IPS-NIHi7 (cell line): ENCODE results near the gene LEKR1.
"Not testable (repeated sequence)": the region's sequence is repeated elsewhere in the genome, so short reads cannot be mapped to it uniquely, and the experiment has no call there.

Experiments
- DNase-seq: peaks from one replicate; pipeline ENCODE4 v3.0.0; 2012; ENCODE audit warnings: mixed read lengths; ENCODE audit errors: extremely low spot score

Gene LEKR1

DNA sequence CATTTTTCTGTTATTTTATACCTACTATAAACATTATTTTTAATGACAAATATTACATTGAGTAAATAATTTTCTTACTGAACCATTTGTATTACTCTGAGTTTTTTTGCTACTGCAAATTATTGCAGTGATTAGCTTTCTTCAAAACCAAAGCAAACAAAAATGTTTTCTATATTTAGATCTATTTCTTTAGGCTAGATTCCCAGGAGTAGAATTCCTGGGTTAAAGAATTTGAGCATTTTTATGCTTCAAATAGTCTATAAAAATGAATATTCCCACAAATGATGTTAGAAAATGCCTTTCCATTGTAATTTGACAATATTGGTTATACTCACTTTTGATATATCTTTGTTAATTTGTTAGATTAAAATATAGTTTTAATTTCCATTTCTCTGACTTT lies 76.8 kb downstream of the LEKR1 start:
- no peak for DNase-seq

GRCh38 chr3:156906275-156906674 lies 80.1 kb downstream of the LEKR1 start:
- DNase-seq = no peak

- no peak for DNase-seq
These were observed 82.2 kb downstream of the LEKR1 start for GRCh38 chr3:156908398-156908797.

DNA sequence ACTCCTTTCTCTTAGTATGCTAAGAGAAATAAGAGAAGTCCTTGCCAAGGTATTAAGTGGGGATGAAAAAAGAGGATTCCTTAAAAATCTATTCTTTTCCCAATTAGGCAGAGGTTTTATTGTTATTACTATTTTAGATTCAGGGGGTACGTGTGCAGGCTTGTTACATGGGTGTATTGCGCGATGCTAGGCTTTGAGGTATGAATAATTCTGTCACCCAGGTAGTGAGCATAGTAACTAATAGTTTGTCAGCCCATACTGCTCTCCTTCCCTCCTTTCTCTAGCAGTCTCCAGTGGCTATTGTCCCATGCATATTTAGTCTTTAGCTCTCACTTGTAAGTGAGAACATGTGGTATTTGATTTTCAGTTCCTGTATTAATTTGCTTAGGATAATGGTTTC lies 83.9 kb downstream of the LEKR1 start:
- no peak for DNase-seq

DNA sequence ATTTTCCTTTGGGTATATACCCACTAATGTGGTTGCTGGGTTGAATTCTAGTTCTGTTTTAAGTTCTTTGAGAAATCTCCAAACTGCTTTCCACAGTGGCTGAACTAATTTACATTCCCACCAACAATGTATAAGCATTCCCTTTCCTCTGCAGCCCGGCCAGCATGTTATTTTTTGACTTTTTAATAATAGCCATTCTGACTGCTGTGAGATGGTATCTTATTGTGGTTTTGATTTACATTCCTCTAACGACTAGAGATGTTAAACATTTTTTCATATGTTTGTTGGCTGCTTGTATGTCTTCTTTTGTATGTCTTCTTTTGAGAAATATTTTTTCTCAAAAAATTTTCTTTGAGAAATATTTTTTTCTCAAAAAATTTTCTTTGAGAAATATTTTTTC lies 84.7 kb downstream of the LEKR1 start:
- not testable (repeated sequence) for DNase-seq

- DNase-seq = not testable (repeated sequence)
These were observed 88.1 kb downstream of the LEKR1 start for GRCh38 chr3:156914300-156914699.

GRCh38 chr3:156915372-156915771 lies 89.2 kb downstream of the LEKR1 start:
- no peak for DNase-seq

DNA sequence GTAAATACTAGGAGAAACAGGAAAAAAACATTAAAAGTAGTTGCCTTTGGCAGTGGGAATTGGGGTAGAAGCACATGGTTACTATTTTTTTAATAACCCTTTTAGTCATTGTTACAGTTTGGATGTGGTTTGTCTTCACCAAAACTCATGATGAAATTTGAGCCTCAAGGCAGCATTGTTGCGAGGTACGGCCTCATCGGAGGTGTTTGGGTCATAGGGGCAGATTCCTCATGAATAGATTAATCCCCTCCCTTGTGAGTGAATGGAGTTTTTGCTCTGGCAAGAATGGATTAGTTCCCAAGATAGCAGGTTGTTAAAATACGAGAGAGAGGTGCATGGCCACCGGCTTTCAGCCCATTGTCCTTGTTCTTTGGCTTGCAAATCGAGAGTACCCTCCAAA lies 92.6 kb downstream of the LEKR1 start:
- no peak for DNase-seq

- no peak for DNase-seq
These were observed 93.7 kb downstream of the LEKR1 start for GRCh38 chr3:156919818-156920217.

- DNase-seq = no peak
These were observed 94.2 kb downstream of the LEKR1 start for GRCh38 chr3:156920399-156920798.

- no peak for DNase-seq
These were observed 97.2 kb downstream of the LEKR1 start for GRCh38 chr3:156923349-156923748.

DNA sequence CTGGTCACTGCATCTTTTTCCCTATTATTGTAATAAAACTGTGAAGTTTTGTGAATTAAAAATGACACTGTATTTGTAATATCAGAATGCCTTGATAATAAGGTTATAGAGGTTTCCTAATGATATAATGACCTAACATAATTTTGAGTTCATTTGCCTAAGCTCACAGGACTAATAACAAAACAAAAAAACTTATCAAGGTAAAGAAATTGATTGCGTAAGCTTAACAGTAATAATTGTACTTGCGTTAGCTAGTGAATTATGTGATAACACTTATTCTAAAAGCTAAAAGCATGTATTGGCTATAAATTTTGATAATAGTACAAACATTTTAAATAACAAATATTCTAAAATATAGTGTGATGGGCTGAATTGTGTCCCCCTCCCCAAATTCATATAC lies 112.6 kb downstream of the LEKR1 start:
- DNase-seq = no peak

- DNase-seq = no peak
These were observed 113.2 kb downstream of the LEKR1 start for GRCh38 chr3:156939315-156939714.

DNA sequence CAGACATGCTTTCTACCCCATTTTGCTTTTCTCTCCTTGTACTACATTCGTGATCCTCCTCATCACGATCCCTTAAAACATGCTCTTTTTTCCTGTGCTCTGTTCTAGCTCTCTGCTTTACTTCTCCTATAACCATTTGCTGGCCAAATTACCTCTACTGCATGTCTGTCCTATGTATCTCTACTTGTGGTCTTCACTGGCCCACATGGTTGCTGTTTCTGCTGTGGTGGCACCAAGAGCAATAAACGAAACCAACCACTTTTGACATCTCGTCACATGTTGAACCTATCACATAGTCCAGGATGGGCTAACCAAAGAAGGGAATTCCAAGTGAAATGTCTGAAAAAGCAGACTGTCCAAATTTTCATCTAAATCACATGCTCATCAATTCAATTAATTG lies 115.2 kb downstream of the LEKR1 start:
- no peak for DNase-seq

GRCh38 chr3:156948402-156949210 lies 122.5 kb downstream of the LEKR1 start:
- no peak for DNase-seq

DNA sequence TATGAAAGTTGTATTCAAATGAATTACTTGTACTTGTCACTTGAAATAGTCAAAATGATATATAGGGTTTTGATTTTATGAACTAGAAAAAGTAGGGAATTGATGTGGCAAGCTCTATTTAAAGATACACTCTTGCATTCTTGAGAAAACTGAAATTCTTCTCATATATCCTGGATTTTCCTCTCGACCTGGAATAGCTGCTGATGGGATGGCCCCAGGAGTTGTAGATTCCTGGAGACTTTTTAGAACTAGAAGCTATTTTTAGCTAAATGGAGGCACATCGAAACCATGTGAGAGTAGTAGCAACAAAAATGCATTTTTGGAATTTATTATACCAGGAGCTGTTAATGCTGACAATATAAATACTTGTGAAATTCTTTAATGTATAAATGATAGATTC lies 125.9 kb downstream of the LEKR1 start:
- no peak for DNase-seq

DNA sequence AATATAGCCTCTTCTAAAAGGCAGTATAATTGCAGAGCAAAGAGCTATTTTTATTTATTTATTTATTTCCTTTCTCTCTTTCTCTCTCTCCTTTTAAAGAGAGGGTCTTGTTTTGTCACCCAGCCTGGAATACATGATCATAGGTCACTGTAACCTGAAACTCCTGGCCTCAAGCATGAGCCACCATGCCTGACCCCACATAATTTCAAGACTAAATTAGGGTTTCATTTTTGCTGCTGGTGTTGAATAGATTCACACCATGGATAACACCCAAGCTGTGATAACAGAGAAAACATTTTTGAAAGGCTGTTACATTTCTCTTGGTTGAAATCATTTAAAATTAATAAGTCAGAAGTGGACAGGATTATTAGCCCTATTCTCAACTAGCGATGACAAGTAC lies 131.6 kb downstream of the LEKR1 start:
- no peak for DNase-seq

DNA sequence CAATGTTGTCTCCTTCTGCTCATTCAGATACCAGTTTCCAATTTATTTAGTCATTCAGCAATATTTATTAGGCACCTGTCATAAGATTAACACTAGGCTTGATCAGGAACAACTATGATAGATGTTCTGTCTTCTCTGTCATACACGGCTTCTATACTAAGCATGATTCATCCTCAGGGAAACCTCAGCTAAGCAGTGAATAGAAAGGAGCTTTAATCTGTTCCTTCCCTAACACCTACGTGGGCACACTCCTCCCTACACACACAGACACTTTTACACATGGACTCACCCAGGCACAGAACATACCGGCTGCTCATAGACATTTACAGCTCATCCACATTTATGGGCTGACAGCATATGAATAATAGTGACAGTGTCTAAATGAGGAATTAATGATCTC lies 136.9 kb downstream of the LEKR1 start:
- DNase-seq = no peak

- DNase-seq = no peak
These were observed 138.4 kb downstream of the LEKR1 start for GRCh38 chr3:156964577-156964976.

DNA sequence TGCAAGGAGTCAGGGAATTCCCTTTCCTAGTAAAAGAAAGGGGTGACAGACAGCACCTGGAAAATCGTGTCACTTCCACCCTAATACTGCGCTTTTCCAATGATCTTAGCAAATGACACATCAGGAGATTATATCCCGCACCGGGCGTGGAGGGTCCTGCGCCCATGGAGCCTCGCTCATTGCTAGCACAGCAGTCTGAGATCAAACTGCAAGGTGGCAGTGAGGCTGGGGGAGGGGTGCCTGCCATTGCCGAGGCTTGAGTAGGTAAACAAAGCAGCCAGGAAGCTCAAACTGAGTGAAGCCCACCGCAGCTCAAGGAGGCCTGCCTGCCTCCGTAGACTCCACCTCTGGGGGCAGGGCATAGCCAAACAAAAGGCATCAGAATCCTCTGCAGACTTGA lies 140.2 kb downstream of the LEKR1 start:
- not testable (repeated sequence) for DNase-seq

GRCh38 chr3:156973954-156974353 lies 147.8 kb downstream of the LEKR1 start:
- no peak for DNase-seq

GRCh38 chr3:156974931-156975330 lies 148.8 kb downstream of the LEKR1 start:
- DNase-seq = no peak

DNA sequence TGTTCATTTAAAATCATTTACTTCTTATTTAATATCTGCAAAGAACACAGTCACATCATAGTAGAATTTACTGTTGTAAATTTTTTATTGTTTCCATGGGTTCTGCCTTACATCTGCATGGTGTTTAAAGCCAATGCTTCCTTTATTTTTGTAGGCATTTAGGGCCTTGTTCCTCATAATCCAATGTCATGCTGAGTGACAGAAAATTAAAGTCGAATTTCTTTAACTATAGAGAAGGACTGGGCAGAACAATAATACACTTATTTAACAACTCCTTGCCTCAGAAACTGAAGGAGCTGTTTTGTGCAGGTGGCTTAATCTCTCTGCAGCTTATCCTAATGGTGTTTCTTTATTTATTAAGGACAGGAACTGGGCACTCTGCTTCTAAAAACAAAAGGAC lies 149.6 kb downstream of the LEKR1 start:
- DNase-seq = no peak

DNA sequence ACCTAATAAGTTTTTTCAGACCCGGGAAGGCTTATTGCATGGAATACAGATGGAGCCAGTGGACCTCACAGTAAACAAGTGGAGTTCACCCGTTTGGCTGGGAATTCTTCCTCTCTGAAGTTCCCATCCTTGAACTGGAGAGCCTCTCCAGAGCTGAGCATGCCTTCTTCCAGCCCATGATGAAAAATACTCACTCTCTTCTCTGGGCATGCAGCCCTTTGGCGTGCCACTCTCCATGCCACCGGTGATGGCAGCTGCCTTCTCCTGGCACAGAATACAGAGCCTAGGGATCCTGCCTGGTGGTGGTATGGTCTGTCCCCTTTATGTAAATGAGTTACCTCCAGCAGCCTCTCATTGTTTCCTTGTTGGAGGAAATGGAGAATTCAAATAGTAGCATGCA lies 150.8 kb downstream of the LEKR1 start:
- no peak for DNase-seq
